Osteoblast (primary cell): Measurements from ENCODE around the gene DNAH12. TPM values are rescaled to one million over a fixed set of nuclear protein-coding genes. Genes with fewer than 3 reads are reported as not detected.
"Not testable (repeated sequence)": the region's sequence is repeated elsewhere in the genome, so short reads cannot be mapped to it uniquely, and the experiment has no call there.

Experiments used
- DNase-seq: peaks from one replicate; pipeline ENCODE4 v3.0.0; 2011; ENCODE audit warnings: low spot score, mixed read lengths; ENCODE audit not compliant: insufficient read length; ENCODE audit errors: missing footprints
- H2AFZ ChIP-seq: 2 replicates; pipeline ENCODE4 v1.6.0; 2011; ENCODE audit warnings: mild to moderate bottlenecking, low read length
- H3K27ac ChIP-seq: 2 replicates; pipeline ENCODE4 v1.5.1; 2011; ENCODE audit warnings: mild to moderate bottlenecking, low read depth, low read length, moderate library complexity
- H3K27me3 ChIP-seq: 2 replicates; pipeline ENCODE4 v1.6.0; 2012; ENCODE audit warnings: mild to moderate bottlenecking, control low read depth, inconsistent platforms, low read length, moderate library complexity; ENCODE audit not compliant: insufficient read depth
- H3K36me3 ChIP-seq: 2 replicates; pipeline ENCODE4 v1.5.1; 2011; ENCODE audit warnings: mild to moderate bottlenecking, low read length, control low read depth, moderate library complexity; ENCODE audit not compliant: insufficient read depth
- H3K4me1 ChIP-seq: 2 replicates; pipeline ENCODE4 v1.5.1; 2011; ENCODE audit warnings: mild to moderate bottlenecking, low read length, control low read depth, moderate library complexity; ENCODE audit not compliant: insufficient read depth
- H3K4me2 ChIP-seq: 2 replicates; pipeline ENCODE4 v1.6.0; 2011; ENCODE audit warnings: mild to moderate bottlenecking, low read length; ENCODE audit not compliant: insufficient read depth
- H3K4me3 ChIP-seq: fragments of 200-600 bp; sonication (generic); 3 replicates; pipeline ENCODE4 v1.5.1; 2012; ENCODE audit warnings: mild to moderate bottlenecking, low read length, inconsistent platforms; ENCODE audit not compliant: insufficient read depth
- H3K79me2 ChIP-seq: 2 replicates; pipeline ENCODE4 v1.6.0; 2012; ENCODE audit warnings: mild to moderate bottlenecking, low read length, control low read depth, inconsistent platforms; ENCODE audit not compliant: insufficient read depth
- H3K9me3 ChIP-seq: 2 replicates; pipeline ENCODE4 v1.5.1; 2011; ENCODE audit warnings: low read depth, low read length, control low read depth
- H4K20me1 ChIP-seq: 2 replicates; pipeline ENCODE4 v1.6.0; 2012; ENCODE audit warnings: mild to moderate bottlenecking, low read length, control low read depth; ENCODE audit not compliant: insufficient read depth
- CTCF ChIP-seq: IDR thresholded peaks from 2 replicates; pipeline ENCODE4 v1.5.1; 2011; ENCODE audit warnings: mild to moderate bottlenecking, low read depth, low read length, moderate library complexity; ENCODE audit errors: extremely low read depth
- total RNA-seq: library from RNA; depleted of rRNA; stranded (reverse); fragments of >200 nt; gene quantifications from 2 replicates; pipeline ENCODE4 v1.2.3, GENCODE V29; 2012

DNAH12 gene
- total RNA-seq, 1 donor, result under 0.01 TPM

- H3K36me3 ChIP-seq, result no peaks in the 10 kb centered on the region
- H3K9me3 ChIP-seq, result no peaks in the 10 kb centered on the region
- no peaks in the 10 kb centered on the region for H3K4me1 ChIP-seq
- peaks cover 4% of the 10 kb centered on the region for H3K27me3 ChIP-seq
- H3K27ac ChIP-seq, result no peak overlapping the region
- TF ChIP-seq CTCF, result no peak
- H3K4me2 ChIP-seq, result no peak overlapping the region
- H3K79me2 ChIP-seq, result no peaks in the 10 kb centered on the region
- no peaks in the 10 kb centered on the region for H4K20me1 ChIP-seq
- H3K4me3 ChIP-seq, result no peak overlapping the region
- no peak for DNase-seq
- H2AFZ ChIP-seq, result no peak overlapping the region
Measured at GRCh38 chr3:57309769-57310360, 234.3 kb downstream of the DNAH12 start.

- DNase-seq, result peak; percentile 65
- not testable (repeated sequence) for H3K27ac ChIP-seq, H3K4me1 ChIP-seq, H3K36me3 ChIP-seq, H3K9me3 ChIP-seq, H3K4me3 ChIP-seq, H3K79me2 ChIP-seq, H4K20me1 ChIP-seq, H3K27me3 ChIP-seq, H2AFZ ChIP-seq
- H3K4me2 ChIP-seq, result peak overlapping the region; percentile 60
Measured at GRCh38 chr3:57303520-57303919, 240.6 kb downstream of the DNAH12 start.

- peaks cover 2% of the 10 kb centered on the region for H3K4me1 ChIP-seq
- TF ChIP-seq CTCF, result peak; percentile 16
- H3K4me3 ChIP-seq, result no peak overlapping the region
- H3K36me3 ChIP-seq, result no peaks in the 10 kb centered on the region
- no peaks in the 10 kb centered on the region for H3K79me2 ChIP-seq
- no peak overlapping the region for H3K4me2 ChIP-seq
- DNase-seq, result peak; percentile 68
- H2AFZ ChIP-seq, result no peak overlapping the region
- no peaks in the 10 kb centered on the region for H3K27me3 ChIP-seq
- H4K20me1 ChIP-seq, result no peaks in the 10 kb centered on the region
- H3K9me3 ChIP-seq, result no peaks in the 10 kb centered on the region
- H3K27ac ChIP-seq, result no peak overlapping the region
Measured at GRCh38 chr3:57298041-57298440, 246.1 kb downstream of the DNAH12 start.

GRCh38 chr3:57292897-57293526, 251.1 kb downstream of the DNAH12 start:
- H4K20me1 ChIP-seq, result no peaks in the 10 kb centered on the region
- H3K79me2 ChIP-seq, result no peaks in the 10 kb centered on the region
- no peak for TF ChIP-seq CTCF
- no peak overlapping the region for H2AFZ ChIP-seq
- no peak for DNase-seq
- H3K4me3 ChIP-seq, result no peak overlapping the region
- H3K27ac ChIP-seq, result no peak overlapping the region
- no peaks in the 10 kb centered on the region for H3K9me3 ChIP-seq
- no peaks in the 10 kb centered on the region for H3K36me3 ChIP-seq
- H3K4me2 ChIP-seq, result no peak overlapping the region
- no peaks in the 10 kb centered on the region for H3K4me1 ChIP-seq
- no peaks in the 10 kb centered on the region for H3K27me3 ChIP-seq
